Stimulated activated naive CD8-positive, alpha-beta T cell treated with anti-CD3 and anti-CD28 coated beads, Interleukin-15, amount 100 ng/mL, for 72 hours (primary cell): ENCODE data around the gene EML6.
"Not testable (repeated sequence)": the region's sequence is repeated elsewhere in the genome, so short reads cannot be mapped to it uniquely, and the experiment has no call there.

Experiments
- ATAC-seq: fragments of 150-1000 bp; cut with Tn5 transposase; 2 replicates; pipeline ENCODE4 v1.10.0; 2021; ENCODE audit warnings: mild to moderate bottlenecking, moderate library complexity
- DNase-seq, 2 donors: peaks; one replicate each; pipeline ENCODE4 v3.0.0; 2021 to 2022
- H3K27ac Mint-ChIP-seq, 2 donors: one replicate each; pipeline ENCODE4 v1.8.0; 2022; ENCODE audit warnings: mild to moderate bottlenecking in 2 of 2, mixed read lengths in 2 of 2, moderate library complexity in 2 of 2
- H3K27me3 Mint-ChIP-seq: one replicate; pipeline ENCODE4 v1.8.0; 2022; ENCODE audit warnings: mixed read lengths
- H3K4me1 Mint-ChIP-seq: one replicate; pipeline ENCODE4 v1.8.0; 2022; ENCODE audit warnings: mild to moderate bottlenecking, mixed read lengths
- H3K4me3 Mint-ChIP-seq, 2 donors: one replicate each; pipeline ENCODE4 v1.8.0; 2022; ENCODE audit warnings: mild to moderate bottlenecking in 2 of 2, mixed read lengths in 2 of 2, moderate library complexity in 1 of 2
- H3K9me3 Mint-ChIP-seq, 2 donors: one replicate each; pipeline ENCODE4 v1.8.0; 2022; ENCODE audit warnings: mixed read lengths in 2 of 2

The EML6 gene

DNA sequence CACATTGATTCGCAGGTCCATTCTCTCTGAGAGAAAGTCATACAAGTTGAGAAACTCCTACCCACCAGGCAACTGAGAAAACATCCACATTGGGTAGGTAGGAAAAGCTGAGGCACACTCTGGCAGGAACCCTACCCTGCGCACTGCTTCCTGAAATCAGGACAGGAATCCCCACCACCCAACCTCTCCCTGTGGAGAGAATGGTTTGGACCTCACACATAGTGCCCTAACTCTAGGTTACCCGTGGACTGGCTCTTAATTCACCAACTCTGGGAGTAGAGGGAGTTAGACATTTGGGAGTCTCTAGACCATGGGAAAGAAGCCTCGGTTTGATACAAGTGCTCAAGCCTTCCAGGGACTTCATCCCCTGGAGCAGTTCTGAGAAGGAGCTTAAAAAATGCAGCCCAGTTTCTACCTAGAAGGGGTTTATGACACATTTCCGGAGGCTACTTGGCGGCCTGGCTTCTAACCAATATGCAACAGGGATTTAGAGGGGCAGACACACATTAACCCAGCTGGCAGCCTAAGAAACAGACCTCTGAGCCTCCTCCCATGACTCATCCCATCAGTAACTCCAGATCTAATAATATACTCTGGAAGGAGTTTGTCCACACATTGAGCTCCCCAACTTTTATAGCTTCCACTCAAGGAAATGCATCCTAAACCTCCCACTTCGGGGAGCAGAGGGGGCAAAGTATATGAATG lies 136.7 kb downstream of the EML6 start:
- ATAC-seq (no peak), DNase-seq (no peak)
- no peaks in the 10 kb centered on the region for H3K9me3 Mint-ChIP-seq
- no peaks in the 10 kb centered on the region for H3K4me1 Mint-ChIP-seq
- no peak overlapping the region for H3K27ac Mint-ChIP-seq
- H3K4me3 Mint-ChIP-seq: no peak overlapping the region
- no peaks in the 10 kb centered on the region for H3K27me3 Mint-ChIP-seq

DNA sequence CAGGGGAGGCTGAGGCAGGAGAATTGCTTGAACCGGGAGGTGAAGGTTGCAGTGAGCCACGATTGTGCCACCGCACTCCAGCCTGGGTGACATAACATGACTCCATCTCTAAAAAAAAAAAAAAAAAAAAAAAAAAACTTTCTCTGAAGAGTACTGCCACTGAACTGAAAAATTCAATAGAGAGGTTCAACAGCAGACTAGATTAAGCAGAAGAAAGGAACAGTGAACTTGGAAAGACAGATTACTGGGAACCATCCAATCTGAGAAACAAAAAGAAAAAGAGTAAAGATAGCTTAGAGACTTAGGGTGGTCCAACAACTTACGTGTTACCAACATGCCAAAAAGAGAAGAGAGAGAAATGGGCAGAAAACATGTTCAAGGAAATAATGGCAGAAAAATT lies 138.8 kb downstream of the EML6 start:
- Mint-ChIP-seq H3K27ac (no peak overlapping the region), H3K27me3 (no peaks in the 10 kb centered on the region), H3K4me3 (no peak overlapping the region), H3K9me3 (no peaks in the 10 kb centered on the region), H3K4me1 (peaks cover 7% of the 10 kb centered on the region)
- DNase-seq (no peak), ATAC-seq (no peak)

- Mint-ChIP-seq H3K4me3 (no peak overlapping the region), H3K27me3 (no peaks in the 10 kb centered on the region), H3K27ac (no peak overlapping the region), H3K4me1 (peaks cover 12% of the 10 kb centered on the region), H3K9me3 (no peaks in the 10 kb centered on the region)
- no peak for ATAC-seq
- DNase-seq: no peak
Measured at GRCh38 chr2:54862742-54863141, 139.3 kb downstream of the EML6 start.

- Mint-ChIP-seq H3K4me1 (peaks cover 15% of the 10 kb centered on the region), H3K4me3 (no peak overlapping the region), H3K27me3 (no peaks in the 10 kb centered on the region), H3K9me3 (no peaks in the 10 kb centered on the region), H3K27ac (no peak overlapping the region)
- ATAC-seq (no peak), DNase-seq (no peak)
Measured at GRCh38 chr2:54863660-54864059, 140.2 kb downstream of the EML6 start.

GRCh38 chr2:54864096-54864495 lies 140.6 kb downstream of the EML6 start:
- no peak for DNase-seq
- H3K27me3 Mint-ChIP-seq: no peaks in the 10 kb centered on the region
- H3K4me3 Mint-ChIP-seq: no peak overlapping the region
- peaks cover 15% of the 10 kb centered on the region for H3K4me1 Mint-ChIP-seq
- H3K27ac Mint-ChIP-seq: no peak overlapping the region
- no peaks in the 10 kb centered on the region for H3K9me3 Mint-ChIP-seq
- ATAC-seq: no peak

GRCh38 chr2:54864727-54865126 lies 141.3 kb downstream of the EML6 start:
- no peaks in the 10 kb centered on the region for H3K9me3 Mint-ChIP-seq
- ATAC-seq (no peak), DNase-seq (no peak)
- H3K4me1 Mint-ChIP-seq: peaks cover 15% of the 10 kb centered on the region
- H3K4me3 Mint-ChIP-seq: no peak overlapping the region
- H3K27ac Mint-ChIP-seq: no peak overlapping the region
- H3K27me3 Mint-ChIP-seq: no peaks in the 10 kb centered on the region

DNA sequence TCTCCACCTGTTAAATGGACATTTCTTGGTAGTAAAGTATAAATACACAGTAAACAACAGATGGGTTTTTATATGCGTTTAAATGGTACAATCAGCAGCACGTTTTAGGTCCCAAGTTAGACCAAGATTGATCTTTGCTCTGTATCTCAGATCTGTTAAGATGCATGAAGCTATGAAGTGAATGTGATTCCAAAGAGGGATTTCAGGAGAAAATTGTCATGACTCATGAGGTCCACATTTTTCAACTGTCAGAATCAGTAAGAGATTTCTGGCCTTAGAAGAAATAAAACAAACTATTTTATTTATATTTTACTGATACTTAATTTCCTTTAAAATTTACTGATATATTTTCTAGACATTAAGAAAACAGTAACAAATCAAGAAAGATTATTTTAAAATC lies 142.7 kb downstream of the EML6 start:
- no peaks in the 10 kb centered on the region for H3K9me3 Mint-ChIP-seq
- H3K4me1 Mint-ChIP-seq: peaks cover 15% of the 10 kb centered on the region
- no peaks in the 10 kb centered on the region for H3K27me3 Mint-ChIP-seq
- DNase-seq: no peak
- H3K4me3 Mint-ChIP-seq: no peak overlapping the region
- ATAC-seq: no peak
- no peak overlapping the region for H3K27ac Mint-ChIP-seq

DNA sequence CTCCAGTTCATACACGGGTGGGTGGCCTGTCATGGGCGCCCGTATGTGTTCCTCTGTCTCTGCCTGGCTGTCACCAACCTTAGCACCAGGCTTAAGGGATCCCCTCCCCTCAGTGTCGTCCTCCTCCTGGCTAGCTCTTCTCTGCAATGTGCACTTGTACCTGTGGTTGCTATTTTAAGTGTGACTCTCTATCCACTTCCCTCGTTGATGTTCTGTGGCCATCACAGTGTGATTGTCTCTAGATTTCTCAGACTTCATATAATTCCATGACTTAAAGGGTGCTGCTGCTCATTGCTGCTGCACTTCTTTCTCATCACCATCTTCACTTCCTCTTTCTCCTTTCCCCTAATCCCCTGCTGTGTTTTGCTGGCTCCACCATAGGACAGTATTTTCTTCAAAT lies 143.4 kb downstream of the EML6 start:
- peak; percentile 54 for ATAC-seq
- H3K4me1 Mint-ChIP-seq: peaks cover 15% of the 10 kb centered on the region
- no peak for DNase-seq
- no peak overlapping the region for H3K4me3 Mint-ChIP-seq
- no peaks in the 10 kb centered on the region for H3K9me3 Mint-ChIP-seq
- H3K27me3 Mint-ChIP-seq: no peaks in the 10 kb centered on the region
- peak overlapping the region in 1 of 2 donors; percentile 1 for H3K27ac Mint-ChIP-seq

DNA sequence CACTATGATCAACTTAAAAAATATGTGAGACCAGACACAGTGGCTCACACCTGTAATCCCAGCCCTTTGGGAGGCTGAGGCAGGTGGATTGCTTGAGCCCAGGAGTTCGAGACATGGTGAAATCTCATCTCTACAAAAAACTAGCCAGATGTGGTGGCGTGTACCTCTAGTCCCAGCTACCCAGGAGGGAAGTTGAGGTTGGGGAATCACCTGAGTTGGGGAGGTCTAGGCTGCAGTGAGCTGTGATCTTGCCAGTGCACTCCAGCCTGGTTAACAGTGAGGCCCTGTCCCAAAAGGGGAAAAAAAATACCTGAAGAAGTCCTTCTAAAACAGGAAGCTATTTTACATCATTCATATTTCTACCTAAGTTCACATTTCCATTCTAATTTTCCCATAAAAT lies 144.0 kb downstream of the EML6 start:
- no peaks in the 10 kb centered on the region for H3K27me3 Mint-ChIP-seq
- DNase-seq: no peak

DNA sequence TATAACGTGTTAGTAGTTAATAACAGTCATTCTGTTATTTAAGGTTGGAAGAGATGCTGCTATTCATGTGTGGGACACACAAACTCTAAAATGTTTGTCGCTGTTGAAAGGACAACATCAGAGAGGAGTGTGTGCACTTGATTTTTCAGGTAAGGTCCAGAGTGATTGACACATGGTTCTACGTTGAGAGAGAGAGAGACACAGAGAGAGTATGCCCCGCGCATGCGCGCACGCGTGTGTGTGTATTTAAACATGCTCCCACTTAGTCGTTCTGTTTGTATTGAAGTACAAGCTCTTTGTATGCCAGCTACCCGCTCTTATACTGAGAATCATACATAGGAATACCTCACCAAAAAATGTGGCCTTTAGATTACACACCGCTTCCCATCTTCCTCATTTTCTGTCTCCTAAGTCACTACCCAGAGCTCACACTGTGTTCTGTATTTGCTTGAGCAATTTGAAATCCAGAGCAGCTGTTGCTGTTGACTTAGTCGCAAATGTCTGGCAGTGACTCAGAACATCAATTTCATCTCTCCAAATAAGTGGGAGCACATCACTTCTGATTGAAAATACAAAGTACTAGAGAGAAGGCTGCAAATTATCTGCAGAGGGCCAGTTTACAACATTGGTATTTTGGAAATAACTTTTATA lies 148.1 kb downstream of the EML6 start:
- Mint-ChIP-seq H3K4me3 (no peak overlapping the region), H3K9me3 (no peaks in the 10 kb centered on the region), H3K27ac (no peak overlapping the region), H3K27me3 (no peaks in the 10 kb centered on the region), H3K4me1 (peaks cover 14% of the 10 kb centered on the region)
- DNase-seq (no peak), ATAC-seq (no peak)

More for the DNA sequence above, 144.0 kb downstream of the EML6 start:
- Mint-ChIP-seq H3K4me3 (no peak overlapping the region), H3K27ac (no peak overlapping the region), H3K9me3 (no peaks in the 10 kb centered on the region), H3K4me1 (peaks cover 15% of the 10 kb centered on the region)
- peak; percentile 53 for ATAC-seq

DNA sequence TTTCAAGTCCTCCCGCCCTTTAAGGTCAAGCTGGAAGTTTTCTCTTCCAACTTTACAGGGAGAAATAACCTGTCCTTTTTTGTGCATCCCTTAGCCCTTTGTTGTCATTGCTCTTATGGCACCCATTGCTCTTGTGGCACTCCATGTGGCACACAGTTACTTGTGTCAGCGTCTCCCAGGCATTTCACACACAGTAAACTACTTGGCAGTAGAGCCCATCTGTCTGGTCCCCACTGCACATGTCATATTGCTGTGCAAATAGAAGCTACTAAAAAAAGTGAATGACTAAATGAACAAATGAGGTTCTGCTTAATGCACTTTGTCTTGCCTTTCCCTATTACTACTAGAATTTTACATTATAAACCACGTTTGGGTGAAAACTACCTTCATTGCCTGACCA lies 149.3 kb downstream of the EML6 start:
- DNase-seq (no peak), ATAC-seq (no peak)
- Mint-ChIP-seq H3K27me3 (no peaks in the 10 kb centered on the region), H3K4me3 (no peak overlapping the region), H3K27ac (no peak overlapping the region), H3K9me3 (no peaks in the 10 kb centered on the region), H3K4me1 (peaks cover 2% of the 10 kb centered on the region)

GRCh38 chr2:54873236-54873635 lies 149.8 kb downstream of the EML6 start:
- DNase-seq, H3K27ac Mint-ChIP-seq, H3K4me1 Mint-ChIP-seq, H3K4me3 Mint-ChIP-seq, H3K9me3 Mint-ChIP-seq, ATAC-seq, H3K27me3 Mint-ChIP-seq: not testable (repeated sequence)

- H3K4me3 Mint-ChIP-seq: no peak overlapping the region
- H3K9me3 Mint-ChIP-seq: no peaks in the 10 kb centered on the region
- ATAC-seq (no peak), DNase-seq (no peak)
- H3K27ac Mint-ChIP-seq: no peak overlapping the region
- H3K4me1 Mint-ChIP-seq: no peaks in the 10 kb centered on the region
- no peaks in the 10 kb centered on the region for H3K27me3 Mint-ChIP-seq
Measured at GRCh38 chr2:54876764-54877163, 153.3 kb downstream of the EML6 start.

DNA sequence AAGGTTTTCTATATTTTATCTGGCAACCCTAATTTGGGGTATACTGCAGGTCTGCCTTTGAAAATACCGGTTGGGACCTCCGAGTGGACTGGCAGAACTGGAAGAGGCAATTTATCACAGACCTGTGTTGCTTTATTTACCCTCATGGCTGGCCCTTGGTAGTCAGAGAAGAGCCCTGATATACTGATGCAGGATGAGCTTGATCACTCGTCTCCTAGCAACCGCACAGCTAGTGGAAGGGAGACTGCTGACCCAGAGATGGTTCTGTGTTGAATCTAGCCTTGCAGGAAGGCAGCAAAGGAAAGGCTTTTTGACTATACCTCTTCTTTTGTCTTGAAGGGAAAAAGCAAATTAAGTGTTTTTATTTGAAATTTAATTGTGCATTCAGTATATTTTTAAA lies 154.7 kb downstream of the EML6 start:
- Mint-ChIP-seq H3K4me3 (no peak overlapping the region), H3K27ac (no peak overlapping the region), H3K27me3 (no peaks in the 10 kb centered on the region), H3K9me3 (no peaks in the 10 kb centered on the region), H3K4me1 (no peaks in the 10 kb centered on the region)
- no peak for ATAC-seq
- DNase-seq: no peak

DNA sequence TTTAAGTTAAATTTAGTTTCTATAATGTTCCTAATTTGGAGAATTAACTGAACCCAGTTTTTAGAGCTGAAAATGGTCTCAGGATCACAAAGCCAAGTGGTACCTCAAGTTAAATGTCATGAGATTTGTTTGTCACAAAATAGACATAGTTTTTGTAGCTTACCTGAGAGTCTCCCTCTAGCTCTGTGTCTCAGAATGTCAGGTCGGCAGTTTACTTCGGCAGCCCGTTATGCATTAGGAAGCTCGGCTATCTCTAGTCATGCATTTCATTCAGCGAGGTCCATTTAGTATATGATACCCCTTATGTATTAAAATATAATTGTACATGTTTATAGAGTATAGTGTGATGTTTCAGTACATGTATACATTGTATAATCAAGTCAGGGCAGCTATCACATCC lies 155.6 kb downstream of the EML6 start:
- H3K4me1 Mint-ChIP-seq: no peaks in the 10 kb centered on the region
- H3K9me3 Mint-ChIP-seq: no peaks in the 10 kb centered on the region
- no peak overlapping the region for H3K4me3 Mint-ChIP-seq
- ATAC-seq: no peak
- no peak overlapping the region for H3K27ac Mint-ChIP-seq
- DNase-seq: no peak
- no peaks in the 10 kb centered on the region for H3K27me3 Mint-ChIP-seq

DNA sequence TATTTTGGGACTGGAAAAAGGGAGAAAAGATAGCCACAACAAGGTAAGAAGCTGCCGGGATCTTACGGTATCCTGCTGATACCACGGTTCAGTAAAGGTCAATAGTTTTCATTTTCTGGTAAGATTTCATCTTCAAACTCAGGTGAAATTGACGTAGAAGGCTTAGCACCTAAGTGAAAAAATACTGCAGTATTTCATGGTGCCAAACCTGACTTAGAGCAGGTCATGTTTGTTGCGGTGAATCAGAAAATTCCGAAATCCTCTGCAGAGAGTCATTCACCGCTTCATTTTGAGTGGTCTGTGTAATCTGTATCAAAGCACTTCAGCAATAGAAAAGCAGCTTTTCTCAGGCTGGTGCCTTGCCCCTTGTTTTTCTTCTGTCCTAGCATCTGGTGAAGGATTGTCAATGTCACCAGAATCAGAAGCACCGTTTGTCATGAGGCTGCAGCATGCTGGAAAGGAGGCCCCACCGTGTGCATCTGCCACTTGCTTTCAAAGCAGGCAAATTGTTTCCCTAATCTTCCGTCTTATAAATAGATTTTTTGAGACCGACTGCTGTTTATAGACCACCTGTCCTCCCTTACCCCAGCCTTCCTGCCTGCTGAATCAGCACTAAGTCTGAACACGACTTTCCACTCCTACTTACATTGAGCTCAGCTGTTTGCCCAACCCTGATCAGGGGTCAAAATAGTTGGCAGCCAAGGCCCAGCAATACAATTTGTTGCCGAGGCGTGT lies 156.3 kb downstream of the EML6 start:
- Mint-ChIP-seq H3K27ac (no peak overlapping the region), H3K4me3 (no peak overlapping the region), H3K27me3 (no peaks in the 10 kb centered on the region), H3K9me3 (no peaks in the 10 kb centered on the region), H3K4me1 (no peaks in the 10 kb centered on the region)
- DNase-seq: no peak
- no peak for ATAC-seq
